ENCODE data around the gene TTLL9.

TTLL9 gene

DNA sequence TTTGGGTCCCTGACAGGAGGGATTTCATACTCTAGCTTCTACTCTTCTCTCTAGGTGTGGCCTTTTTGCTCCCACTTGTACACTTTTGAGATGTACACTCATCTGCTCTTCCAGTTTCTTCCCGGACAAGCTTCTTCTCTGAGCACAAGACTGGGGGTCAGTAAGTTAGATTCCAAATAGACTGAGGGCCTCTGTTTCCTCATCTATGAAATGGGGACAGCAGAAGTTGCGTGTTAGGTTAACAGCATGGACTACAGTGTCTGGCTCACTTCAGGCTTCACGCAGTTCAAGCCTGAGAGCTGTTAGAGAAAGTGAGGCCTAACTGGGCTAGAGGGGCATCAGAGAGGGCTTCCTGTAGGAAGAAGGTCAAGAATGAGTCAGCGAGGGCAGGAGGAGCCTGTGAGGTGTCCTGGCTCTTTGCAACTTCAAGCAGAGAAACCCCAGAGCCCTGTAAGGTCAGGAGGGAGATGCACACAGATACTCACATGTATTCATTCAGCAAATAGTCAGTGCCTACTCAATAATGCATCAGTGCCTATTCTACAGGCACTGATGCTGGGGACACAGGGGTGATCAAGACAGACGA, 118.1 kb downstream of the TTLL9 start:
- no peak for DNase-seq

DNA sequence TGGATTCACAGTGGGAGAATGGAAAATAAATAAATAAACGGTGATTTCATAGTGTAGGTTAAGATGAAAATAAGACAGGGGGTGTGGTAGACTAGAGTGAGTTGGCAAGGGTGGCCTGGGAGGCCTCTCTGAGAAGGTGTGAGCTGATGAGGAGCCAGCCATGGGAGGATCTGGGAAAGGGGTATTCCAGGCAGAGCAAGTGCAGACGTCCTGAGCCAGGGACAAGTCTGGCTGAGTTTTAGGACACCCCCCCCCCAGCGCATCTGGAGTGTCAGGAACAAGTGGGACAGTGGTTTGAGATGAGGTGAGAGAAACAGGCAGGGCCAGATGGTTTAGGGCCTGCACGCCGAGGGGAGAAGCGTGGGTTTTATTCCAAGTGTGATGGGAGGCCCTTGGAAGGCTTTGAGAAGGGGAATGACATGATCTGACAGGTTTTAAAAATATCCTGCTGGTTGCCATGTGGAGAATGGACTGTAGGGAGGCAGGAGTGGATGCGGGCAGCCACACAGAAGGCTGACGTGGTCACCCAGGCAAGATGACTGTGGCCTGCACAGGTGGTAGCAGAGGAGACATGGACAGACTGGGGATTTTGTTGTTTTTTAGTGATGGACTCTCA, 118.7 kb downstream of the TTLL9 start:
- no peak for DNase-seq

DNA sequence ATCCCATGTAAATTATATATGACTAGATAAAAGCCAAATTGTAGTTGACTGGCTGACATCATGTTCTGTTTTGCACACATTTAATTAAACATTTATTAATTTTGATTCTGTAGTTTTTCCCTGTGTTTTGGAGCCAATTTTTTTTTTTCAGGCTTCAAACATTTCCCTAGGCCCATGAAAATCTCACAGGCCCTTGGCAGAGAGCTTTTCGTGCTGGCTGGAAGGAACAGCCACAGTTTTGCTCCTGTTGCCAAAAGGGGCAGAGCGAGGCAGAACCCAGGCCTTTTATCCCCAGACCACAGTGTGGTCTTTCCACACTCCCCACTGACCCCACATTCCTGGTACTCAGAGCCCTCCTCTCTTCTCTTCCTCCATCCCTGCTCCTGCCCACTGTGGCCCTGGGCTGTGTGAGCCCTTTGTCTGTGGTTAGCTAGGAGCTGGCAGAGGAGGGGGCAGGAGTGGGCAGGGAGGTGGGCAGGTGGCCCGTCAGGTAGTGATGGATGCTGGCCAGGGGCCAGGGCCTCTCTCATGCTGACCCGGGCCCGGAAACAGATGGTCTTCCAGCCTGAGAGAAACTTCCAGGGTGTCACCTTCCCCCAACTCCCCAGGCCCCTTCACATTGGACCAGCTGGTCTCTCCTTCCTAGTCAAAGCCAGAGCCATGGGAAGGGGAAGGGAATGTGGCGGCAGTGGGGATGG, 120.4 kb downstream of the TTLL9 start:
- DNase-seq: no peak

DNA sequence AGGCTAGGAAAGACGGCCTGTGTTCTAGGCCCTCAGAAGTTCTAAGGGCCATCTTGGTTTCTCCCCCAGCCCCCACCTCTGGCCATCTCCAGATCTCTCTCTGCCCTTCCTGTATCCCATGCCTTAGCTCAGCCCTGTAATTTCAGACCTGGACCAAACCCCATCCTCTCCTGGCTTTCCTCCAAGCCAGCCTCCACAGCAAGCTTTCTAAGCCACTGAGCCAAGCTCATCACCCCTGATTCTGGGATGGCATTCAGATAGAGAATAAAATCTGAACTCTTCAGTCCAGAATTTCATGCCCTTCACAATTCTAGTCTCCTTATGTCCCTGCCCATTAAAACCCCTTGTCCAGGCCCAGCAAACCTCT, 120.9 kb downstream of the TTLL9 start:
- DNase-seq: no peak

DNA sequence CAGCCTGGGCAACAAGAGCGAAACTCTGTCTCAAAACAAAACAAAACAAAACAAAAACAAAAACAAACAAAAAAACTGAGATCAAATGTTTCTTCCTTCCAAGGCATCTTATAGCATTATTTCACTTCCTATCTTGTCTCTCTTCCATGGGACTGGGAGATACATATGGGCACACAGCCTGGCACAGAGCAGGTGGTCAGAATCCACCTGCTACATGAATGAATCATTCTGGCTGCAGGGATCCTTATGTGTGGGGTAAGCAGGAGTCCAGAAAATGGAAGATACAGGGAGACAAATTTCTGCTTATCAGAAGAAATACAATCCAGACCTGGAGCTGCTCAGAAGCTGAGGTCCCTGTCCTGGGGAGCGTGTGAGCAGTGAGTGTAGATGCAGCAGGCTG, 121.7 kb downstream of the TTLL9 start:
- no peak for DNase-seq
